H1 (cell line): ENCODE data around the gene MAP4K1. TPM values are rescaled to one million over a fixed set of nuclear protein-coding genes. Genes with fewer than 3 reads are reported as not detected.

Source experiments
- CTCF ChIA-PET: fragments of 300-600 bp; sonication (Branson Sonifier 250); formaldehyde crosslinking; loops from one replicate; lab custom pipeline; 2021; ENCODE audit not compliant: partially characterized antibody; lab: Charles Lee
- POLR2A ChIA-PET: fragments of 300-600 bp; sonication (Branson Sonifier 250); formaldehyde crosslinking; loops from one replicate; lab custom pipeline; 2021; ENCODE audit warnings: inconsistent platforms; ENCODE audit not compliant: partially characterized antibody; lab: Charles Lee
- DNase-seq, 2 experiments: peaks; one replicate each; pipeline versions ENCODE4 v3.0.0 to v3.0.0-alpha.2; 2010 to 2022; ENCODE audit warnings: low spot score in 2 of 2, low read depth in 1 of 2, mixed read lengths in 1 of 2
- FAIRE-seq: peaks from 2 replicates; lab custom pipeline; 2011; peaks lifted over from hg19 to GRCh38; lab: Jason Lieb, UNC
- H2AFZ ChIP-seq: 2 replicates; pipeline ENCODE4 v1.8.1; 2012; ENCODE audit warnings: low read length, inconsistent platforms
- H2AK5ac ChIP-seq: 2 replicates; pipeline ENCODE4 v1.6.1; 2013; ENCODE audit warnings: low read depth, low read length
- H2BK120ac ChIP-seq: replicated peaks from 2 replicates; pipeline ENCODE3; 2013; ENCODE audit warnings: low read depth, low read length, inconsistent platforms
- H2BK12ac ChIP-seq: 2 replicates; pipeline ENCODE4 v1.6.1; 2013; ENCODE audit warnings: low read depth, low read length
- H2BK15ac ChIP-seq: 2 replicates; pipeline ENCODE4 v1.6.1; 2013; ENCODE audit warnings: low read length
- H2BK20ac ChIP-seq: 2 replicates; pipeline ENCODE4 v1.6.1; 2013; ENCODE audit warnings: low read length
- H2BK5ac ChIP-seq: 2 replicates; pipeline ENCODE4 v1.6.1; 2013; ENCODE audit warnings: low read depth, low read length
- H3K14ac ChIP-seq: 2 replicates; pipeline ENCODE4 v1.6.1; 2013; ENCODE audit warnings: inconsistent platforms; ENCODE audit not compliant: insufficient read length
- H3K18ac ChIP-seq: 2 replicates; pipeline ENCODE4 v1.6.1; 2013; ENCODE audit warnings: low read length; ENCODE audit errors: extremely low read depth
- H3K23ac ChIP-seq: 2 replicates; pipeline ENCODE4 v1.6.1; 2013; ENCODE audit warnings: inconsistent platforms; ENCODE audit not compliant: insufficient read length
- H3K23me2 ChIP-seq: 2 replicates; pipeline ENCODE4 v1.6.1; 2013; ENCODE audit warnings: low read depth, low read length
- H3K27ac ChIP-seq: 2 replicates; pipeline ENCODE4 v1.6.1; 2011; ENCODE audit warnings: low read depth, low read length, inconsistent platforms
- H3K27me3 ChIP-seq, 4 experiments: replicated peaks in 1 of 4; 1 replicate in 1 of 4; 2 replicates in 3 of 4; pipeline versions ENCODE4 v1.6.1 to v1.8.1; 2011 to 2013; ENCODE audit warnings: low read length in 3 of 4, mild to moderate bottlenecking in 3 of 4, inconsistent platforms in 2 of 4, mixed read lengths in 2 of 4, moderate library complexity in 1 of 4; ENCODE audit not compliant: control insufficient read depth in 3 of 4, insufficient read depth in 3 of 4; ENCODE audit errors: extremely low read depth in 1 of 4
- H3K36me3 ChIP-seq, 4 experiments: 2 replicates each; pipeline versions ENCODE4 v1.6.1 to v1.8.1; 2011 to 2013; ENCODE audit warnings: mild to moderate bottlenecking in 4 of 4, low read length in 3 of 4, moderate library complexity in 2 of 4, control low read depth in 1 of 4, inconsistent platforms in 1 of 4; ENCODE audit not compliant: insufficient read depth in 4 of 4, control insufficient read depth in 2 of 4
- H3K4ac ChIP-seq: replicated peaks from 2 replicates; pipeline ENCODE3; 2013; ENCODE audit warnings: low read length, low read depth, mixed read lengths, inconsistent platforms; ENCODE audit not compliant: insufficient read length
- H3K4me1 ChIP-seq, 4 experiments: replicated peaks in 1 of 4; 1 replicate in 1 of 4; 2 replicates in 3 of 4; pipeline versions ENCODE4 v1.6.1 to v1.8.1; 2011 to 2013; ENCODE audit warnings: low read length in 3 of 4, inconsistent platforms in 2 of 4, mixed read lengths in 1 of 4; ENCODE audit not compliant: insufficient read depth in 4 of 4, control insufficient read depth in 3 of 4
- H3K4me2 ChIP-seq, 2 experiments: 2 replicates each; pipeline versions ENCODE4 v1.6.1 to v1.8.1; 2011 to 2013; ENCODE audit warnings: low read depth in 2 of 2, low read length in 2 of 2, control low read depth in 1 of 2, inconsistent platforms in 1 of 2, mild to moderate bottlenecking in 1 of 2; ENCODE audit not compliant: insufficient read depth in 1 of 2
- H3K4me3 ChIP-seq, 4 experiments: fragments of 200-600, 300-600 bp in 1 of 4; sonication (generic), shearing (Covaris generic), sonication (Bioruptor Twin) in 1 of 4; 2 replicates each; pipeline versions ENCODE4 v1.5.1 to v1.8.1; 2011 to 2016; ENCODE audit warnings: low read length in 4 of 4, low read depth in 3 of 4, control low read depth in 2 of 4, inconsistent platforms in 2 of 4, mild to moderate bottlenecking in 2 of 4, mixed read lengths in 1 of 4, moderate library complexity in 1 of 4; ENCODE audit not compliant: insufficient read depth in 2 of 4; ENCODE audit errors: extremely low read depth in 1 of 4
- H3K56ac ChIP-seq: replicated peaks from 2 replicates; pipeline ENCODE3; 2013; ENCODE audit warnings: low read depth, mild to moderate bottlenecking, mixed read lengths, low read length, inconsistent platforms; ENCODE audit not compliant: insufficient read length
- H3K79me1 ChIP-seq: 2 replicates; pipeline ENCODE4 v1.6.1; 2013; ENCODE audit warnings: low read depth, low read length, control low read depth
- H3K79me2 ChIP-seq, 2 experiments: 2 replicates each; pipeline versions ENCODE4 v1.6.1 to v1.8.1; 2012 to 2013; ENCODE audit warnings: low read length in 2 of 2, mild to moderate bottlenecking in 2 of 2, inconsistent platforms in 1 of 2; ENCODE audit not compliant: insufficient read depth in 2 of 2, control insufficient read depth in 1 of 2
- H3K9ac ChIP-seq, 4 experiments: replicated peaks in 1 of 4; 1 replicate in 1 of 4; 2 replicates in 3 of 4; pipeline versions ENCODE4 v1.6.1 to v1.8.1; 2011 to 2013; ENCODE audit warnings: low read depth in 3 of 4, low read length in 3 of 4, control low read depth in 2 of 4, mild to moderate bottlenecking in 2 of 4, moderate library complexity in 2 of 4, inconsistent platforms in 1 of 4; ENCODE audit errors: extremely low read depth in 1 of 4
- H3K9me3 ChIP-seq, 2 experiments: 2 replicates each; pipeline versions ENCODE4 v1.6.1 to v1.8.1; 2012 to 2013; ENCODE audit warnings: mild to moderate bottlenecking in 2 of 2, moderate library complexity in 2 of 2, control low read depth in 1 of 2, inconsistent platforms in 1 of 2, low read depth in 1 of 2, low read length in 1 of 2, mixed read lengths in 1 of 2; ENCODE audit not compliant: insufficient read depth in 2 of 2
- H4K20me1 ChIP-seq, 2 experiments: replicated peaks in 1 of 2; 2 replicates each; pipeline versions ENCODE3 to v1.8.1; 2011 to 2013; ENCODE audit warnings: inconsistent platforms in 2 of 2, low read length in 2 of 2, mild to moderate bottlenecking in 1 of 2; ENCODE audit not compliant: insufficient read depth in 2 of 2, control insufficient read depth in 1 of 2
- H4K5ac ChIP-seq: 2 replicates; pipeline ENCODE4 v1.6.1; 2013; ENCODE audit warnings: low read length, low read depth, mixed read lengths, inconsistent platforms; ENCODE audit not compliant: insufficient read length
- H4K8ac ChIP-seq: 2 replicates; pipeline ENCODE4 v1.8.0; 2013; ENCODE audit warnings: mild to moderate bottlenecking, moderate library complexity, low read length, inconsistent platforms; ENCODE audit not compliant: insufficient read depth; ENCODE audit errors: extremely low read depth
- H4K91ac ChIP-seq: replicated peaks from 2 replicates; pipeline ENCODE3; 2013; ENCODE audit warnings: low read length, mixed read lengths, inconsistent platforms; ENCODE audit not compliant: insufficient read length
- EGR1 ChIP-seq: IDR thresholded peaks from 2 replicates; pipeline ENCODE4 v1.6.1; 2011; ENCODE audit warnings: low read depth, low read length, borderline replicate concordance
- EZH2 ChIP-seq: fragments of 200-600 bp; sonication (generic); IDR thresholded peaks from 2 replicates; pipeline ENCODE4 v1.7.1; 2012; ENCODE audit warnings: low read depth, mild to moderate bottlenecking, moderate library complexity, low read length, inconsistent platforms; ENCODE audit not compliant: severe bottlenecking
- HDAC2 ChIP-seq, 2 experiments: fragments of 300-600 bp in 1 of 2; sonication (generic) in 1 of 2; IDR thresholded peaks; 2 replicates each; pipeline ENCODE4 v1.6.1; 2011 to 2012; ENCODE audit warnings: low read depth in 2 of 2, low read length in 2 of 2, mild to moderate bottlenecking in 2 of 2, moderate library complexity in 2 of 2, borderline replicate concordance in 1 of 2, inconsistent platforms in 1 of 2
- RAD21 ChIP-seq, 2 experiments: IDR thresholded peaks in 1 of 2; conservative IDR thresholded peaks in 1 of 2; 2 replicates each; pipeline ENCODE4 v1.6.1; 2011; ENCODE audit warnings: low read depth in 2 of 2, low read length in 2 of 2, improper control_type of control experiment in 1 of 2, inconsistent platforms in 1 of 2, mild to moderate bottlenecking in 1 of 2, moderate library complexity in 1 of 2
- TAF7 ChIP-seq: optimal IDR thresholded peaks from 2 replicates; pipeline ENCODE3; 2011; ENCODE audit warnings: low read depth, mild to moderate bottlenecking, inconsistent platforms, low read length, moderate library complexity, borderline replicate concordance
- WGBS, 2 experiments: shearing (Covaris generic) in 1 of 2; methylation state at CpG; one replicate each; pipeline versions ENCODE4 v1.1.6 to v1.1.7; 2013 to 2015; ENCODE audit warnings: low lambda C conversion rate in 2 of 2, mixed read lengths in 2 of 2, inconsistent platforms in 1 of 2, low coverage in 1 of 2, missing lambda C conversion rate in 1 of 2; ENCODE audit not compliant: insufficient replicate concordance in 2 of 2, insufficient coverage in 1 of 2, insufficient read length in 1 of 2; ENCODE audit errors: extremely low coverage in 1 of 2, missing lambda C conversion rate in 1 of 2; 5-methylcytosine and 5-hydroxymethylcytosine counted together
- polyA plus RNA-seq, 7 experiments: library from polyadenylated mRNA; depleted of rRNA in 3 of 7; stranded (reverse) in 5 of 7; unstranded in 2 of 7; fragments of >200 nt in 5 of 7; fragments of 200-250 nt in 2 of 7; gene quantifications; 1 replicate in 5 of 7; 2 replicates in 1 of 7; 4 replicates in 1 of 7; pipeline versions ENCODE4 v1.2.1 to v1.2.3, GENCODE V29; 2011 to 2013; ENCODE audit warnings: missing spikeins in 2 of 7, mixed read lengths in 2 of 7
- total RNA-seq: library from RNA; stranded (reverse); fragmentation: NEBNext Ultra II Directional; extraction: Animal tissue kit (Norgen Biotek cat#: 25700); gene quantifications from 2 replicates; pipeline ENCODE4 v1.2.1, GENCODE V29; 2021

Gene MAP4K1
- total and polyA plus RNA-seq, 2 of the 8 experiments (the other 6 are each of a cell fraction or from before 2014, with no cell fraction given) = 9.0 to 10.4 TPM

GRCh38 chr19:38634757-38635482, 17.2 kb upstream of the MAP4K1 start:
- peaks cover 2 to 26% (median 10%) of the 10 kb centered on the region in 4 experiments; a peak in 6 of 8 replicates for H3K36me3 ChIP-seq
- H3K23ac ChIP-seq = no peak overlapping the region
- no peak overlapping the region for H3K56ac ChIP-seq
- H3K14ac ChIP-seq = no peak overlapping the region
- no peak overlapping the region for H2BK20ac ChIP-seq
- H3K79me2 ChIP-seq = no peaks in the 10 kb centered on the region
- no peaks in the 10 kb centered on the region for H3K27me3 ChIP-seq
- H4K91ac ChIP-seq = no peak overlapping the region
- H3K18ac ChIP-seq = no peak overlapping the region
- H2BK5ac ChIP-seq = peak overlapping the region; percentile 44; the same call in 1 of the 2 replicates
- H3K9me3 ChIP-seq = no peaks in the 10 kb centered on the region
- no peaks in the 10 kb centered on the region for H3K79me1 ChIP-seq
- no peak overlapping the region for H3K9ac ChIP-seq
- ChIA-PET CTCF (interaction anchor here (0.6 to 6.3 kb wide), 53 partner anchors 9 to 1955 kb away, joined by 3 to 62 read pairs (median 4); partner anchors contain the start of genes ACTN4, EIF3K, FAM98C and MAP4K1), POLR2A (interaction anchor here (0.6 to 2.7 kb wide), 20 partner anchors 10 to 802 kb away, joined by 3 to 10 read pairs (median 4); partner anchors contain the start of genes ACTN4, MAP4K1 and NFKBIB)
- no peak overlapping the region for H3K4ac ChIP-seq
- WGBS, 2 experiments = 70% methylated on average over 17 of the region's 17 CpGs; no CpG with 5 or more reads in 1 of the 2 experiments
- no peak overlapping the region for H2AK5ac ChIP-seq
- H3K4me2 ChIP-seq = no peak overlapping the region
- H3K23me2 ChIP-seq = no peaks in the 10 kb centered on the region
- no peak overlapping the region for H2BK15ac ChIP-seq
- no peak overlapping the region for H4K5ac ChIP-seq
- H2BK12ac ChIP-seq = no peak overlapping the region
- peak in 1 of 2 experiments; percentile 95 for DNase-seq
- H3K4me3 ChIP-seq = no peak overlapping the region
- H3K27ac ChIP-seq = no peak overlapping the region
- FAIRE-seq = no peak
- no peaks in the 10 kb centered on the region; a peak in 2 of 7 replicates for H3K4me1 ChIP-seq
- no peak overlapping the region for H2AFZ ChIP-seq
- H4K8ac ChIP-seq = no peak overlapping the region
- no peaks in the 10 kb centered on the region for H4K20me1 ChIP-seq
- H2BK120ac ChIP-seq = no peak overlapping the region
- TF ChIP-seq EGR1 = no peak
- no peak for TF ChIP-seq TAF7
- TF ChIP-seq RAD21 (IDR thresholded peaks at IDR 0.05 in 1 of 2, conservative IDR thresholded peaks at IDR 0.05 in 1 of 2; ENCODE audit: low read depth in 2 of 2, low read length in 2 of 2) = peak; percentile 57 to 70
- no peak for TF ChIP-seq EZH2
- TF ChIP-seq HDAC2 (IDR thresholded peaks at IDR 0.05; ENCODE audit: borderline replicate concordance in 1 of 2, low read depth in 2 of 2, low read length in 2 of 2) = no peak
